Measurements from ENCODE around the gene TFDP1. TPM values are rescaled to one million over a fixed set of nuclear protein-coding genes. Genes with fewer than 3 reads are reported as not detected.

Gene TFDP1
- total RNA-seq, 1 donor from 2014 or later = 49.4 TPM

GRCh38 chr13:113616991-113617749, 32.6 kb downstream of the TFDP1 start:
- Histone ChIP-seq H3K36me3 (ENCODE audit: insufficient read depth, low read length) (no peaks in the 10 kb centered on the region), H3K9me3 (ENCODE audit: insufficient read depth, low read depth, low read length) (no peaks in the 10 kb centered on the region), H4K20me1 (ENCODE audit: insufficient read depth, low read length) (peaks cover 74% of the 10 kb centered on the region), H3K4me2 (ENCODE audit: low read length) (peak overlapping the region; percentile 13), H3K9ac (ENCODE audit: low read length) (no peak overlapping the region), H3K27ac (ENCODE audit: low read depth, low read length) (no peak overlapping the region), H2AFZ (ENCODE audit: low read depth, low read length) (no peak overlapping the region), H3K27me3 (ENCODE audit: insufficient read depth, low read length) (no peaks in the 10 kb centered on the region), H3K4me1 (ENCODE audit: insufficient read depth, low read length) (peaks cover 10% of the 10 kb centered on the region), H3K4me3 (ENCODE audit: insufficient read depth, low read depth, low read length) (no peak overlapping the region), H3K79me2 (ENCODE audit: insufficient read depth, low read length) (peaks cover 78% of the 10 kb centered on the region)
- no peak for FAIRE-seq
- Mint-ChIP-seq H3K36me3 (ENCODE audit: low read depth, unreplicated experiment) (peaks cover 7% of the 10 kb centered on the region), H3K27ac (ENCODE audit: unreplicated experiment) (peak overlapping the region; percentile 55), H3K27me3 (ENCODE audit: low read depth, unreplicated experiment) (no peaks in the 10 kb centered on the region), H3K4me3 (ENCODE audit: unreplicated experiment) (peak overlapping the region; percentile 23), H3K9me3 (ENCODE audit: unreplicated experiment) (no peaks in the 10 kb centered on the region), H3K4me1 (ENCODE audit: low read depth, unreplicated experiment) (peaks cover 10% of the 10 kb centered on the region)
- no peak for TF ChIP-seq CTCF (IDR thresholded peaks at IDR 0.05; ENCODE audit: insufficient read depth, low read depth, low read length)
- no peak for TF ChIP-seq EZH2 (IDR thresholded peaks at IDR 0.05; ENCODE audit: insufficient read depth, low read length)
- DNase-seq (ENCODE audit: low read depth) = peak; percentile 69

- H3K27ac ChIP-seq (ENCODE audit: low read depth, low read length) = no peak overlapping the region
- no peak overlapping the region for H3K27ac Mint-ChIP-seq (ENCODE audit: unreplicated experiment)
- peak overlapping the region; percentile 51 for H3K4me3 Mint-ChIP-seq (ENCODE audit: unreplicated experiment)
- no peaks in the 10 kb centered on the region for H3K9me3 Mint-ChIP-seq (ENCODE audit: unreplicated experiment)
- H3K4me3 ChIP-seq (ENCODE audit: insufficient read depth, low read depth, low read length) = no peak overlapping the region
- H2AFZ ChIP-seq (ENCODE audit: low read depth, low read length) = no peak overlapping the region
- H3K4me1 ChIP-seq (ENCODE audit: insufficient read depth, low read length) = peaks cover 10% of the 10 kb centered on the region
- FAIRE-seq = no peak
- no peak overlapping the region for H3K9ac ChIP-seq (ENCODE audit: low read length)
- TF ChIP-seq EZH2 (IDR thresholded peaks at IDR 0.05; ENCODE audit: insufficient read depth, low read length) (no peak), CTCF (IDR thresholded peaks at IDR 0.05; ENCODE audit: insufficient read depth, low read depth, low read length) (no peak)
- no peak for DNase-seq (ENCODE audit: low read depth)
- peaks cover 73% of the 10 kb centered on the region for H4K20me1 ChIP-seq (ENCODE audit: insufficient read depth, low read length)
- H3K4me1 Mint-ChIP-seq (ENCODE audit: low read depth, unreplicated experiment) = peaks cover 10% of the 10 kb centered on the region
- H3K79me2 ChIP-seq (ENCODE audit: insufficient read depth, low read length) = peaks cover 70% of the 10 kb centered on the region
- H3K36me3 ChIP-seq (ENCODE audit: insufficient read depth, low read length) = no peaks in the 10 kb centered on the region
- no peak overlapping the region for H3K4me2 ChIP-seq (ENCODE audit: low read length)
- H3K9me3 ChIP-seq (ENCODE audit: insufficient read depth, low read depth, low read length) = no peaks in the 10 kb centered on the region
- no peaks in the 10 kb centered on the region for H3K27me3 ChIP-seq (ENCODE audit: insufficient read depth, low read length)
- H3K27me3 Mint-ChIP-seq (ENCODE audit: low read depth, unreplicated experiment) = no peaks in the 10 kb centered on the region
- H3K36me3 Mint-ChIP-seq (ENCODE audit: low read depth, unreplicated experiment) = peaks cover 3% of the 10 kb centered on the region
These were observed 33.4 kb downstream of the TFDP1 start for GRCh38 chr13:113617961-113618360.

GRCh38 chr13:113618455-113618854, 33.9 kb downstream of the TFDP1 start:
- peaks cover 10% of the 10 kb centered on the region for H3K4me1 ChIP-seq (ENCODE audit: insufficient read depth, low read length)
- H3K9me3 Mint-ChIP-seq (ENCODE audit: unreplicated experiment) = no peaks in the 10 kb centered on the region
- no peak for FAIRE-seq
- TF ChIP-seq CTCF (IDR thresholded peaks at IDR 0.05; ENCODE audit: insufficient read depth, low read depth, low read length) (no peak), EZH2 (IDR thresholded peaks at IDR 0.05; ENCODE audit: insufficient read depth, low read length) (no peak)
- no peak overlapping the region for H3K27ac Mint-ChIP-seq (ENCODE audit: unreplicated experiment)
- H3K36me3 Mint-ChIP-seq (ENCODE audit: low read depth, unreplicated experiment) = peaks cover 3% of the 10 kb centered on the region
- H3K27ac ChIP-seq (ENCODE audit: low read depth, low read length) = no peak overlapping the region
- DNase-seq (ENCODE audit: low read depth) = no peak
- peaks cover 10% of the 10 kb centered on the region for H3K4me1 Mint-ChIP-seq (ENCODE audit: low read depth, unreplicated experiment)
- no peaks in the 10 kb centered on the region for H3K27me3 ChIP-seq (ENCODE audit: insufficient read depth, low read length)
- H3K79me2 ChIP-seq (ENCODE audit: insufficient read depth, low read length) = peaks cover 66% of the 10 kb centered on the region
- H3K27me3 Mint-ChIP-seq (ENCODE audit: low read depth, unreplicated experiment) = no peaks in the 10 kb centered on the region
- H3K36me3 ChIP-seq (ENCODE audit: insufficient read depth, low read length) = no peaks in the 10 kb centered on the region
- H3K9me3 ChIP-seq (ENCODE audit: insufficient read depth, low read depth, low read length) = no peaks in the 10 kb centered on the region
- H4K20me1 ChIP-seq (ENCODE audit: insufficient read depth, low read length) = peaks cover 68% of the 10 kb centered on the region
- H3K4me3 Mint-ChIP-seq (ENCODE audit: unreplicated experiment) = no peak overlapping the region
- no peak overlapping the region for H3K9ac ChIP-seq (ENCODE audit: low read length)
- H3K4me3 ChIP-seq (ENCODE audit: insufficient read depth, low read depth, low read length) = no peak overlapping the region
- H2AFZ ChIP-seq (ENCODE audit: low read depth, low read length) = no peak overlapping the region
- no peak overlapping the region for H3K4me2 ChIP-seq (ENCODE audit: low read length)

Measured in astrocyte (in vitro differentiated cells and primary cell).